D721Med (cell line): ENCODE measurements around the gene PRSS57.

Source experiments
- DNase-seq: peaks from one replicate; pipeline ENCODE4 v3.0.0; 2011; ENCODE audit warnings: low spot score; ENCODE audit not compliant: insufficient read length
- FAIRE-seq: peaks from 2 replicates; lab custom pipeline; 2011; peaks lifted over from hg19 to GRCh38; lab: Jason Lieb, UNC
- TF ChIP-seq, protein P1 (sequence below): IDR thresholded peaks from 2 replicates; pipeline ENCODE4 v1.5.1; 2012; ENCODE audit warnings: mild to moderate bottlenecking, control low read depth; ENCODE audit not compliant: insufficient read depth; ENCODE audit errors: missing control alignments

Gene PRSS57

DNA sequence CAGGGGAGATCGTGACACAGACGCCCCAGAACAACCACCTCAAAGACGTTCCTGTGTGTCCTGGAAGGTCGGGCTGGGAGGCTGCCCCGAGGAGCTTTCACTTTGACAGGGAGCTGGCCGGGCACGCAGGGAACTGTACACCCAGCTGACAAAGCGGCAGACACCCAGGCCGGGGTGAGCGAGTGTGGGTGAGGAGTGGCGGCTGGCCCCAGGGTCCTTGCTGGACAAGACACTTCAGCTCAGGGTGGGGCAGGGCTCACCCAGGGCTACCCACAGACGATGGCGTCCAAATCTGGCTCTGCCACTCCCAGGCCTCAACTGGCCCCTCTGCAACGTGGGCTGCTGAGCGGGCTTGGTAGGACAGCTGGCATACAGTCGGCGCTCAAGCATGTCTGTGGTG lies 53.5 kb downstream of the PRSS57 start:
- FAIRE-seq (no peak), DNase-seq (no peak)

DNA sequence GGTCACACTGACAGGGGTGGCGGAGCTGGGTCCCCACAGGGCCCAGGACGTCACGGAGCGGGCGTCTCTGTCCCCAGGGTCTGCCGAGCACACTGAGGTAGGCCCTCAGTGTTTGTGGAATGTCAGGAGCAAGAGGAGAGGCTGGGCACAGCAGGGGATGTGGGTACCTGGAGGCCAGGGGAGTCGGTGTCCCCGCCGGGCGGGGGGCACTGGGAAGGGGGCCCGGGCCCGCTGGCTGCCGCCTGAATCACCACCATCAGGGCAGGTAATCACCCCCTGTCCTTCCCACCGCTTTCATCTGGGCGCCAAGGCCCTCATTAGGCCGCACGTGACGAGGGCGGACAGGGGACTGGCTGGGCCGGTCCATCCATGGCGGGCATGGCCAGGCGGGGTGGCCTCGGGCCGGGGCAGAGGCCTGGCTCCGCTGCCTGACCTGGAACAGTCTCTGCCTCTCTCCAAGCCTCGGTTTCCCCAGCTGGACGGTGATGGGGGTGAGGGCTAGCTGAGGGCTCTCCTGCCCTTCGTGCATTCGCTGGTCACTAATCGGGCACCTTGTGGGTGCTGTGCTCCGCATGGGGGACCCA lies 54.6 kb downstream of the PRSS57 start:
- DNase-seq = no peak
- TF ChIP-seq, protein P1, sequence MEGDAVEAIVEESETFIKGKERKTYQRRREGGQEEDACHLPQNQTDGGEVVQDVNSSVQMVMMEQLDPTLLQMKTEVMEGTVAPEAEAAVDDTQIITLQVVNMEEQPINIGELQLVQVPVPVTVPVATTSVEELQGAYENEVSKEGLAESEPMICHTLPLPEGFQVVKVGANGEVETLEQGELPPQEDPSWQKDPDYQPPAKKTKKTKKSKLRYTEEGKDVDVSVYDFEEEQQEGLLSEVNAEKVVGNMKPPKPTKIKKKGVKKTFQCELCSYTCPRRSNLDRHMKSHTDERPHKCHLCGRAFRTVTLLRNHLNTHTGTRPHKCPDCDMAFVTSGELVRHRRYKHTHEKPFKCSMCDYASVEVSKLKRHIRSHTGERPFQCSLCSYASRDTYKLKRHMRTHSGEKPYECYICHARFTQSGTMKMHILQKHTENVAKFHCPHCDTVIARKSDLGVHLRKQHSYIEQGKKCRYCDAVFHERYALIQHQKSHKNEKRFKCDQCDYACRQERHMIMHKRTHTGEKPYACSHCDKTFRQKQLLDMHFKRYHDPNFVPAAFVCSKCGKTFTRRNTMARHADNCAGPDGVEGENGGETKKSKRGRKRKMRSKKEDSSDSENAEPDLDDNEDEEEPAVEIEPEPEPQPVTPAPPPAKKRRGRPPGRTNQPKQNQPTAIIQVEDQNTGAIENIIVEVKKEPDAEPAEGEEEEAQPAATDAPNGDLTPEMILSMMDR = no peak
- FAIRE-seq = no peak

More for the DNA sequence above, 53.5 kb downstream of the PRSS57 start:
- TF ChIP-seq, protein P1 = no peak

DNA sequence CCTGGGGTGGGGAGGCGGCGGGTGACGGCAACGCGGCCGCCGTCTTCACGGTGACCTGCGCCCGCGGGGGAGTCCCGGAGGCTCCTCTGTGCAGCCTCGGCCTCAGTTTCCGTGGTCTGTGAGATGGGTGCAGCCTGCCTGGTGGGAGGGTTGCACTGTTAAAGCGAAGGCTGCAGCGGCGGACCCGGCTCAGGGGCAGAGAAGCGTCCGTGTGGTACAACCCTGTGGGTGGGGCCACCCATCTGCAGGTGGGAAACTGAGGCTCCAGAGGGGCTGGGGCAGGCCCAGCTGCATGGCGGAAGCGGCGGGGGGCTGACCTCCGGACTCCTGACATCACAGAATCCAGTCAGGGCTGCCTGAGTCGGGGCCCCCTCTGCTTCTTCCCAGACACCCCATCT lies 55.1 kb downstream of the PRSS57 start:
- DNase-seq = no peak
- TF ChIP-seq, protein P1 = no peak
- no peak for FAIRE-seq

DNA sequence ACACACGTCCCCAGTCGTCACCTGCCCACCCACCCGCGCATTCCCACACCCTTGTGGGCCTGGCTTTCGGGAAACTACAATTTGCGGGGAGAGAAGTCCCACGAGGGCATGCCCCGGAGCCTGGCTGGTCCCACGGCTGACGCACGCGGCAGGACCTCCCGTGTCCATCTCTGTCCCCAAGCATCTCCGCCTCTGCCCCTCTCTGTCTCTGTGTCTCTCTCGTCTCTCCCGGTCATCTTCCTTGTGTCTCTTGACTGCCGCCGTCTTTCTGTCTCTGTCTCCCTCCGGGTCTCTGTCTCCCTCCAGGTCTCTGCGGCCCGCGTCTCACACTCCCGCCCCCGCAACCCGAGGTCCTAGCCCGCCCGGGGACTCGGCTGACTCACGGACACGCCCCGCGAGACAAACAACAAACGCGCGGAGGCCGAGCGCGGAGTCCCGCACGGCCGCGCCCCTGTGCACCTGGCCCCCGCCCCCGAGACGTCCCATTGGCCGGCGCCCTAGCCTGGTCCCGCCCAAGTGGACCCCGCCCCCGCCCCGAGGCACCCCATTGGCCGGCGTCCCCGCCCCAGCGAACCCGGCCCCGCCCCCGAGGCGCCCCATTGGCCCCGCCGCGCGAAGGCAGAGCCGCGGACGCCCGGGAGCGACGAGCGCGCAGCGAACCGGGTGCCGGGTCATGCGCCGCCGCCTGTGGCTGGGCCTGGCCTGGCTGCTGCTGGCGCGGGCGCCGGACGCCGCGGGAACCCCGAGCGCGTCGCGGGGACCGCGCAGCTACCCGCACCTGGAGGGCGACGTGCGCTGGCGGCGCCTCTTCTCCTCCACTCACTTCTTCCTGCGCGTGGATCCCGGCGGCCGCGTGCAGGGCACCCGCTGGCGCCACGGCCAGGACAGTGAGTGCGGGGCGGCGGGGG lies 55.7 kb downstream of the PRSS57 start, which contains the start of gene FGF22:
Gene FGF22 (plus strand): TSS at position 627 of the 908 bp plus-strand sequence. CDS start 47 bp downstream, at position 674.
- FAIRE-seq (no peak), DNase-seq (peak; percentile 97)

DNA sequence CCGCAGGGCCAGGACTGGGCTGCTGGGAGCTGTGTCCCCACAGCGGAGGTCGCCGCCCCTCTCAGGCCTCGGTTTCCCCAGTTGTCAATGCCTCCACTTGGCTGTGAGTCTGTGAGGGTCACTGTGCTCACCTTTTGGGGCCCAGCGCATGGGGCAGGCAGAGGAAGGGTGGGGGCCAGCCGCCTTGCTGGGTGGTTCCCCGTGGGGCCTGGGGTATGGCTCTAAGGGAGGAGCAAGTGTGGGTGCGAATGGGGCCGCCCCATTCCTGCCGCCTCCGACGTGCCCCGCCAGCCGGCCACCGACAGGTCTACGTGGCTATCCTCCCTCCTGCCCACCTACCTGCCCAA lies 56.4 kb downstream of the PRSS57 start:
- FAIRE-seq (no peak), DNase-seq (no peak)
- TF ChIP-seq, protein P1 = no peak

More for the DNA sequence above, 55.7 kb downstream of the PRSS57 start, which contains the start of gene FGF22:
- TF ChIP-seq, protein P1 = no peak
